SIG-M5 treated with dmso at 0.1 percent for 504 hours (cell line): ENCODE results near the gene SLC11A1.

Experiments used
- DNase-seq: peaks from one replicate; lab custom pipeline; 2025; ENCODE audit not compliant: unreplicated experiment; lab: John Stamatoyannopoulos, UW

Gene SLC11A1

GRCh38 chr2:218392891-218393462, 10.9 kb downstream of the SLC11A1 start:
- no peak for DNase-seq

DNA sequence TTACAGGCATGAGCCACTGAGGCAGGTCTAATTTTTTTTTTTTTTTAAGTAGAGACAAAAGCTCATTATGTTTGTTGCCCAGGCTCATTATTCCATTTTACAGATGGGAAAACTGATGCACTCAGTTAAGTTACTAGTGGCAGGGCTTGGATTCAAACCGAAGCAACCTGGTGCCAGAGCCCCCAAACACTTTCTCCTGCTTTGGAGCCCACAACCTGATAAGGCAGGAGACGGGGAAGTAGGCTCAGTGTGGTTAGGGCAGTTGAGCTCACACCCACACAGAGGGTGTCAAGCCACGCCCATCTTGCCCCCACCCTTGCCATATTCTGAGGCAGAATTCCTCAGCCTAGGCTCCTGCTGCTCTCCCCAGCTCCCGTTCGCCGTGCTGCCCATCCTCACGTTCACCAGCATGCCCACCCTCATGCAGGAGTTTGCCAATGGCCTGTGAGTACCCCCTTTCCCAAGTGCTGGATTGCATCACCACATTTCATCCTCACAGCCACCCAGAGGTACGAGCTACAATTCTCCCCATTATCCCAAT, 11.7 kb downstream of the SLC11A1 start:
- DNase-seq = peak; percentile 59

- DNase-seq = no peak
These were observed 12.4 kb downstream of the SLC11A1 start for GRCh38 chr2:218394298-218395089.

GRCh38 chr2:218395090-218395444, 13.0 kb downstream of the SLC11A1 start:
- no peak for DNase-seq

- DNase-seq = no peak
These were observed 13.4 kb downstream of the SLC11A1 start for GRCh38 chr2:218395456-218395825.

GRCh38 chr2:218395826-218396687, 14.0 kb downstream of the SLC11A1 start:
- peak; percentile 98 for DNase-seq

GRCh38 chr2:218396688-218397462, 14.8 kb downstream of the SLC11A1 start:
- peak; percentile 90 for DNase-seq

GRCh38 chr2:218397463-218397819, 15.4 kb downstream of the SLC11A1 start:
- DNase-seq = no peak

GRCh38 chr2:218397820-218398436, 15.9 kb downstream of the SLC11A1 start:
- DNase-seq = peak; percentile 90

GRCh38 chr2:218398437-218399390, 16.6 kb downstream of the SLC11A1 start:
- DNase-seq = peak; percentile 69

DNA sequence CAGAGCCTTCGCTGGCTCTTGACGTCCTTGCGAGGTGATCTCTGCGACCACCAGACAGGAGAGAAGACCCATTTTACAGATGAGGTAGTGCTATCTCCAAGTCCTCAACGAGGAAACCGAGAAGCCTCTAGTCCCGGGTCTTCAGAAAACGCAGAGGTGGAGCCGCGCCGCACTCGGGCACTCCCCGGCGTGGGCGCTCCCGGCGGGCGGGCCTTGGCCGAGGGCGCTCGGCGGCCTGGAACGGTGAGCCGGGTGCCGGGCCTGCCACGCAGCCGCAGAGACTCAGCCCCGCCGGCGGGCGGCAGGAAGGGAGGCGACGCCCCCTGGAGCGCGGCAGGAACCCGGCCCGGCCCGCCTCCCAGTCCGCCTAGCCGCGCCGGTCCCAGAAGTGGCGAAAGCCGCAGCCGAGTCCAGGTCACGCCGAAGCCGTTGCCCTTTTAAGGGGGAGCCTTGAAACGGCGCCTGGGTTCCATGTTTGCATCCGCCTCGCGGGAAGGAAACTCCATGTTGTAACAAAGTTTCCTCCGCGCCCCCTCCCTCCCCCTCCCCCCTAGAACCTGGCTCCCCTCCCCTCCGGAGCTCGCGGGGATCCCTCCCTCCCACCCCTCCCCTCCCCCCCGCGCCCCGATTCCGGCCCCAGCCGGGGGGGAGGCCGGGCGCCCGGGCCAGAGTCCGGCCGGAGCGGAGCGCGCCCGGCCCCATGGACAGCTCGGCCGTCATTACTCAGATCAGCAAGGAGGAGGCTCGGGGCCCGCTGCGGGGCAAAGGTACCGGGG, 17.5 kb downstream of the SLC11A1 start, which contains the start of gene CTDSP1:
Gene CTDSP1, plus strand, starts transcription at position 478 of the 776 bp plus-strand sequence. Its CDS starts 223 bp downstream, at position 701.
- DNase-seq = peak; percentile 97

- no peak for DNase-seq
These were observed 18.3 kb downstream of the SLC11A1 start for GRCh38 chr2:218400167-218400929.

DNA sequence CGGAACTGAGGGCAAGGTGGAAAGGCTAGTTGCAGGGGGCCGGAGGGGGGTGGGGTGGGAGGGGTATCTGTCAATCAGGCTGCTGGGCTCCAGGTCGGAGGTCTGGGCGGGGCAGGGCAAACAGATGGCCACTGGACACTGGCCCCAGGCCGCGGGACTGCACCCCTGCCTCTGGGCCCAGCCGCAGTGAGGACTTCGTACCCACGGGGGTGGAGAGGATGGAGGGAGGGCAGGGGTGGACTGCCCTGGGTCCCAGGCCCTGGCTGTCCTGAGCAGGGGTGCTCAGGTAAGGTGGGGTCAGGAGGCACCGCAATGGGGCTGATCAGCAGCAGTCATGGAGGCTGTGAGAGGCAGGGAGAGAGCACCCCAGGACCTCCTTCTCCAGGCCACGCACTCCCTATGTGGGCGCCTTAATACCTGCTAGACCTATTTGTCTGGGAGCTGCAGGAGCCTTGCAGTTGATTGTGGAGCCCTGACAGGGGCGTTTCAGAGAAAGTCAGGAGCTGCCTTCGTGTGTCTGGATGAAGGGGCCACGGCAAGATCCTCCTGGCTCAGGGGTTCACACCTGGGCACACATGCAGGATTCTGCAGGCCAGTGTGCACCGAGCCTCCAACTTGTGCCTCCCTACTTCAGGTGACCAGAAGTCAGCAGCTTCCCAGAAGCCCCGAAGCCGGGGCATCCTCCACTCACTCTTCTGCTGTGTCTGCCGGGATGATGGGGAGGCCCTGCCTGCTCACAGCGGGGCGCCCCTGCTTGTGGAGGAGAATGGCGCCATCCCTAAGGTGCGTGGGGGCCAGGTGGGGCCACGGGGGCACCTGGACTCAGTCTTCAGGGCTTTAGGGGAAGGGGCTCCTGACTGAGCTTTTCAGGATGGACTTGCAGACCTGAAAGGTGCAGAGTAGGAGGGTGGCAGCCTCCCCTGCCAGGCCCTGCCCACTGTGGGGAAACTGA, 19.1 kb downstream of the SLC11A1 start:
- DNase-seq = no peak

GRCh38 chr2:218401890-218402289, 19.8 kb downstream of the SLC11A1 start:
- DNase-seq = peak; percentile 60

- DNase-seq = no peak
These were observed 20.4 kb downstream of the SLC11A1 start for GRCh38 chr2:218402491-218402901.

DNA sequence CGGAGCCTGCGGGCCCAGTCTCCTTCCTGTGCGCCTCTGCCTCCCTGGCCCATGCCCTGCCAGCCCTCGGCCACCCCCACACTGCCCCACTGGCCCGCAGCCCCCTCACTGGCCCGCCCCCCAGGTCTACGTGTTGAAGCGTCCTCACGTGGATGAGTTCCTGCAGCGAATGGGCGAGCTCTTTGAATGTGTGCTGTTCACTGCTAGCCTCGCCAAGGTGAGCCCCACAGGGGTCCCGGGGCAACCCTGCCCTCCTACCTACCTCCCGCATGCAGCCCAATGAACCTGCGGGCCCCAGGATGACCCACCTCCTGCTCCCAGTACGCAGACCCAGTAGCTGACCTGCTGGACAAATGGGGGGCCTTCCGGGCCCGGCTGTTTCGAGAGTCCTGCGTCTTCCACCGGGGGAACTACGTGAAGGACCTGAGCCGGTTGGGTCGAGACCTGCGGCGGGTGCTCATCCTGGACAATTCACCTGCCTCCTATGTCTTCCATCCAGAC, 20.9 kb downstream of the SLC11A1 start:
- DNase-seq = no peak
